ENCODE measurements around the gene COL1A1.

DNA sequence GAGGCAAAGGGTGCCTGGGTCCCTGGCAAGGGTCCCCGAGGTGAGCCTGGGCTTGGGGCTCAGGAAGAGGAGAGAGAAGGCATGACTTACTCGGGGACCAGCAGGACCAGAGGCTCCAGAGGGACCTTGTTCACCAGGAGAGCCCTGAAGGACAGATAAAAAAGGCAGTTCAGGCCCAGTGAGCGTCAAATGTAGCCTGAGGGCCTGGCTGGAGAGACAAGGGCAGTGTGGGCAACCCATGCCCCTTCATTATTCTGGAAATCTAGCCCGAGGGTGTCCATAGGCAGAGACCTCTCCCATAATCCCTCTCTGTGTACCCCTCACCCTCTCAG, 14.1 kb downstream of the COL1A1 start:
- TF ChIP-seq EZH2 (IDR thresholded peaks at IDR 0.05; ENCODE audit: insufficient read depth, poor library complexity, severe bottlenecking): no peak
- TF ChIP-seq EZH2phosphoT487 (IDR thresholded peaks at IDR 0.05; ENCODE audit: insufficient read depth, low read depth): no peak
